ENCODE data around the gene CLDN14. TPM values are rescaled to one million over a fixed set of nuclear protein-coding genes. Genes with fewer than 3 reads are reported as not detected.
A peak's percentile ranks its signal among the peaks of the same experiment; 100 is the strongest.

Gene CLDN14
- total RNA-seq, 1 experiment from 2014 or later = not detected

DNA sequence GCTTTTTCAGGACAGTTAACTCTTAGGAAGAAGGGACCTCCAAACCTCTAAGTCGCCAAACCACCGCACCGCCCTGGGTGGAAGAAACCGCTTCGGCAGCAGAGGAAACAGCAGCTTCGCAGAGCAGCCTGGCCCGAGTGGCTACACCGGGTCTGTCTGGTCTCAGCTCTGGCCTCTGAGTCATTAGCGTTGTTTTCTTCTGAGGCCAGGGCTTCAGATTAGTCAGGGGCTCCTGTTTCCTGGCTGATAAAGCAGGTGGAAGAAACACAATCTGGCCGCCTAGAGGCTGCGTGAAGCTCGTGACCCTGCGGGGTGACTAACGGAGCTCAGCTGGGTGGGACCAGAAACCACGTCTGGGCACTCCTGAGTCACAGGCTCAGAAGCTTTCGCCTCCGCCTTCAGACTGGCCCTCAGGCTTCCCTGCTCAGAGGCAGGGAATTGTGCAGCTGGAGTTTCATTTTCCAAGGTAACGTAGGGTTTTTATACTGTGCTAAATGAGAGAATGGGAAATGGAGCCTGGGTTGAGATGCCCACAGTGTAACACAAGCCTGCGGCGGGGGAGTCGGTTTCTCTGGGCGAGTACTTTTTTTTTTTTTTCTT lies 49.9 kb downstream of the CLDN14 start:
- Histone ChIP-seq H3K4me3 (peak overlapping the region; percentile 47), H3K36me3 (no peaks in the 10 kb centered on the region), H3K9me3 (no peaks in the 10 kb centered on the region), H3K27me3 (no peaks in the 10 kb centered on the region)
- peak; percentile 98 for DNase-seq

DNA sequence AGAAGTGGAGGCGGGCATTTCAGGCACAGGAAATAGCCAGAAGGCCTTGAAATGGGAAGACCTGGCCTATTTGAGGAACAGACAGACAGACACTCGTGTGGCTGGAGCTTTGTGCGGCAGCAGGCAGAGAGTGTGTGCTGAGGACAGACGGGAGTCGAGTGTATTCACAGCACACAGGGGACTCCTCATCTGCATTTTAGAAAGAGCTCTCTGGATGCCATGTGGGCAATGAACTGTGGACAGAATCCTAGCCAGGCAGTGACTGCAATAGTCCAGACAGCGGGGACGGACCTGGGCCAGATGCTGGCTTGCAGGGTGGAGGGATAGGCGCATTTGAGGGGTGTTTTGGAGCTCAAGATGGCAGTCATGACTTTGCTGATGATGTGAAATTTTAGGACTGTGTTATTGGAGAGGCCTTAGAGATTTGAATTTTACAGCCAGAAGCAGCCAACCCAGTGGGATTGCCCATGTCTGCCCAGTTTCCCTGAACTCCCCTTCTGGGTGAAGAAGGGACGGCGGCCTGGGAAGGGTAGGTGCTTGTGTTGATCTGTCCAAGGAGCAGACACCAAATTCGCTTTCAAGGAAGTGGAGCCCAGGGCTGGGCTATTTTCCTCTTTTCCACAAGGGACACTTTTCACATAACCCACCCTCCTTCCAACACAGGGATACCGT lies 51.0 kb downstream of the CLDN14 start:
- Histone ChIP-seq H3K36me3 (no peaks in the 10 kb centered on the region), H3K27me3 (no peaks in the 10 kb centered on the region), H3K4me3 (no peak overlapping the region), H3K9me3 (no peaks in the 10 kb centered on the region)
- DNase-seq = peak; percentile 10

GRCh38 chr21:36427502-36427901 lies 52.4 kb downstream of the CLDN14 start:
- no peak for DNase-seq
- no peaks in the 10 kb centered on the region for H3K36me3 ChIP-seq

GRCh38 chr21:36425286-36425685 lies 54.6 kb downstream of the CLDN14 start:
- no peak for DNase-seq
- Histone ChIP-seq H3K27me3 (no peaks in the 10 kb centered on the region), H3K36me3 (no peaks in the 10 kb centered on the region; the same call in 1 of the 2 replicates), H3K4me3 (no peak overlapping the region), H3K9me3 (no peaks in the 10 kb centered on the region)

More at GRCh38 chr21:36427502-36427901, 52.4 kb downstream of the CLDN14 start:
- no peaks in the 10 kb centered on the region for H3K27me3 ChIP-seq
- H3K4me3 ChIP-seq = no peak overlapping the region
- H3K9me3 ChIP-seq = no peaks in the 10 kb centered on the region

DNA sequence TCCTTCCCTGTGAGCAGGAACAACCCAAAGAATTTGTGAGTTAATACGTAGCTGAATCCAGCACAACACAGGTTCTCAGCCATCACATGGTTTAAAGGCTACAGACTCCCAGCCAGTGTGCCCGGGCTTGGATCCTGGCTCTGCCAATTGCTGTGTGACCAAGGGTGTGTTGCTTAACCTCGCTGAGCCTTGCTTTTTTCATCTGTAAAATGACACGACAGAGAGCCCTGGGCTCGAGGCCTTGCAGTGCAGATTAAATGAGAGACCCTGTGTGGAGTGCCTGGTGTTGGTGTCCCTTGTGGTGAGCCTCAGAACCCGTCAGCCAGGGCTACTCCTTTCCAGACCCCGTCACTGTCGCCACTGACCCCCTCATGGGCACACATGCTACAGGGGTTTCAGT lies 55.3 kb downstream of the CLDN14 start:
- Histone ChIP-seq H3K9me3 (no peaks in the 10 kb centered on the region), H3K27me3 (no peaks in the 10 kb centered on the region; the same call in 1 of the 2 replicates), H3K36me3 (peaks cover 2% of the 10 kb centered on the region; the same call in 1 of the 2 replicates), H3K4me3 (no peak overlapping the region)
- no peak for DNase-seq

- Histone ChIP-seq H3K27me3 (no peaks in the 10 kb centered on the region; the same call in 1 of the 2 replicates), H3K36me3 (peaks cover 2% of the 10 kb centered on the region; the same call in 1 of the 2 replicates), H3K9me3 (no peaks in the 10 kb centered on the region), H3K4me3 (no peak overlapping the region)
- DNase-seq = no peak
These were observed 56.0 kb downstream of the CLDN14 start for GRCh38 chr21:36423771-36424433.

- Histone ChIP-seq H3K4me3 (no peak overlapping the region), H3K36me3 (peaks cover 2% of the 10 kb centered on the region; the same call in 1 of the 2 replicates), H3K9me3 (no peaks in the 10 kb centered on the region), H3K27me3 (no peaks in the 10 kb centered on the region; the same call in 1 of the 2 replicates)
- peak; percentile 50 for DNase-seq
These were observed 57.4 kb downstream of the CLDN14 start for GRCh38 chr21:36422279-36423098.

DNA sequence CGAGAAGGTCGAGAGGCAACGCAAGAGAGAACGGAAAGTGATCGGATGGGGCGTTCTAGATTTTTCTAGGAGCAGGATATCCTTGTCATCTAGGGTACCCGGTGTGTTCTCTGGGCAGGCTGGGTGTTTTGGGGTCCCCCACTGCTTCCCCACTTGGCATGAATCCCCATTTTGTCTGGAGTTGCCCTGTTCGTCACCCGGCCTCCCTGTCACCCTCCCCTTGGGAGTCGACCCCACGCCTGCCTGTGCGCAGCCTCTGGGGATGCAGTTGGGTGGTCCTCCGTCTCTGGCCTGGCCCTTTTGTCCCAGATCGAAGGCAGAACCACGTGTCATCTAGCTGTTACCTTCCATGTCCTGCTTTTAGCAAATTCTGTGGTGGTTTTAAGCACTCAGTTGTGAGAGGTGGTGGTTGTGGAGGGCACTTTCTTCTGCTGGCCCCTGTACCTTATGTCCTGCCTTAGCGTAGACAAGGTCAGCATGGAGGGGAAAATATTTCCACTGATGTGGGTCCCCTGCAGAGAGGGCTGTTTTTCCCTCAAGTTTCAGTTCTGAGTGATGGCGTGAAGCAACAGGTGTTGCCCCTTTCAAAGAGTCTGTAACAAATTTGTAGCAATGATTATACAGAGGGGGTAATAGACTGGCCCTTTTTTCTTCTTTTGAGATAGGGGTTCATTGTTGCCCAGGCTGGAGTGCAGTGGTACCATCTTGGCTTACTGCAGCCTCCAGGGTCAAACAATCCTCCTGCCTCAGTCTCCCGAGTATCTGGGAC lies 59.2 kb downstream of the CLDN14 start:
- Histone ChIP-seq H3K4me3 (no peak overlapping the region), H3K9me3 (no peaks in the 10 kb centered on the region), H3K36me3 (peaks cover 6% of the 10 kb centered on the region), H3K27me3 (no peaks in the 10 kb centered on the region; the same call in 1 of the 2 replicates)
- no peak for DNase-seq

DNA sequence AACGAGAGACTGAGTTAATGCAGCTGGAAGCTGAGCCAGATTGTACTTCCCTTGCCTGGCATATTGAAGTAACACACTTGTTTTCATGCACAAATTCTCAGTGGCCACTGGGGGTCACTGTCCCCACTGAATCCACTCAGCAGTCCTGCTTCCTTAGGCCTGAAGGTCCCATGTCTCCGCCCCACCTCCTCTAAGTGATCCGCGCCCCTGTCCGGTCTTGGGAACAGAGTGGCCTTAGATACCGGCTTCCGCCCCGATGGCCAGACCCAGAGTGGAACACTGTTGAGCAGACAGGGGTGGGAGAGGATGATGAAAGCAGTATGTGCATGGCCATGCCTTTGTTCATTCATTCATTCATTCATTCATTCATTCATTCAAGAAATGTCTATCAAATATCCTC lies 59.9 kb downstream of the CLDN14 start:
- peaks cover 10% of the 10 kb centered on the region for H3K36me3 ChIP-seq
- no peaks in the 10 kb centered on the region; the same call in 1 of the 2 replicates for H3K27me3 ChIP-seq
- DNase-seq = peak; percentile 65
- H3K9me3 ChIP-seq = no peaks in the 10 kb centered on the region
- no peak overlapping the region for H3K4me3 ChIP-seq

DNA sequence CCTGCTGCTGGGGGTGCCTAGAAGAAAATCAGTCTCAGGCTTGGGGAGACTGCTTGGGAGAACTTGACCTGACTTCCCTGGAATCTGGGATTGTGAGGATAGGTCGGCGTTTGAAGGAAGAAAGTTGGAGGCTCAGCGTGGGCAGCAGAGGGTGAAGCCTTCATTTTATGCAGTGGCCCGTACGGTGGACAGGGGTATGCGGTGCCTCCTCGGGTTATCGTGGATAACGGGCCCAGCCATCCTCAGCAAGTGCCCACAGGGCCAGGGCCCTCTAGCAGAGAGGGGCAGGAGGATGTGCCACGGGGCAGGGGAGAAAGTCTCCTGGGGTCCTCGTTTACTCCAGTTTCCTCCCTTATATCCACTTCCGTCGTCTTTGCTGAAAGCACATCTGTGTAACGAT lies 60.7 kb downstream of the CLDN14 start:
- Histone ChIP-seq H3K27me3 (no peaks in the 10 kb centered on the region; the same call in 1 of the 2 replicates), H3K9me3 (no peaks in the 10 kb centered on the region), H3K36me3 (peaks cover 13% of the 10 kb centered on the region), H3K4me3 (no peak overlapping the region)
- DNase-seq = no peak

GRCh38 chr21:36415375-36415774 lies 64.5 kb downstream of the CLDN14 start:
- no peaks in the 10 kb centered on the region for H3K9me3 ChIP-seq
- peaks cover 25% of the 10 kb centered on the region for H3K36me3 ChIP-seq
- H3K27me3 ChIP-seq = no peaks in the 10 kb centered on the region; the same call in 1 of the 2 replicates
- H3K4me3 ChIP-seq = no peak overlapping the region
- DNase-seq = no peak

DNA sequence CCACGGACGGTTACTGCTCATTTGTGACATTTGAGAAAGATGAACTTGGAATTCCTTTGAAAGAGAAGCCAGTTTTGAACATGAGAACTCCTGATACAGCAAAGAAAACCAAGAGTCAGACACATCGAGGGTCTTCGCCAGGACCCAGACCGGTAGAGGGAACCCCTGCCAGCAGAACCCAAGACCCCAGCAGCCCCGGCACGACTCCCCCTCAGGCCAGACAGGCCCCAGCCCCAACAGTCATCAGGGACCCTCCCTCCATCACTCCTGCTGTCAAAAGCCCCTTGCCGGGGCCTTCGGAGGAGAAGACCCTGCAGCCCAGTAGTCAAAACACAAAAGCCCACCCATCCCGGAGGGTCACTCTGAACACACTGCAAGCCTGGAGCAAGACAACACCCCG lies 67.0 kb downstream of the CLDN14 start:
- DNase-seq = no peak
- Histone ChIP-seq H3K9me3 (no peaks in the 10 kb centered on the region), H3K4me3 (no peak overlapping the region), H3K27me3 (no peaks in the 10 kb centered on the region), H3K36me3 (peaks cover 26% of the 10 kb centered on the region)

GRCh38 chr21:36411301-36411700 lies 68.6 kb downstream of the CLDN14 start:
- DNase-seq = no peak
- Histone ChIP-seq H3K36me3 (peaks cover 22% of the 10 kb centered on the region), H3K9me3 (no peaks in the 10 kb centered on the region), H3K27me3 (no peaks in the 10 kb centered on the region), H3K4me3 (no peak overlapping the region)

All from MG63 (cell line).